H9 (cell line): Measurements from ENCODE around the gene MACROH2A1. TPM values are rescaled to one million over a fixed set of nuclear protein-coding genes. Genes with fewer than 3 reads are reported as not detected.

Experiments used
- DNase-seq: peaks from one replicate; pipeline ENCODE4 v3.0.0-alpha.2; 2017
- H2AFZ ChIP-seq: one replicate; pipeline ENCODE4 v1.6.1; 2013; ENCODE audit warnings: mild to moderate bottlenecking, low read length, control low read depth, moderate library complexity
- H2AK5ac ChIP-seq: 2 replicates; pipeline ENCODE4 v1.6.1; 2013; ENCODE audit warnings: low read length, control low read depth, mixed read lengths; ENCODE audit not compliant: insufficient read length
- H2BK120ac ChIP-seq: one replicate; pipeline ENCODE4 v1.6.1; 2013; ENCODE audit warnings: low read depth, mild to moderate bottlenecking, low read length, control low read depth, inconsistent platforms; ENCODE audit not compliant: poor library complexity, severe bottlenecking
- H2BK12ac ChIP-seq: 2 replicates; pipeline ENCODE4 v1.6.1; 2013; ENCODE audit warnings: low read length, control low read depth, mixed read lengths, low read depth; ENCODE audit not compliant: insufficient read length
- H2BK15ac ChIP-seq: 2 replicates; pipeline ENCODE4 v1.6.1; 2013; ENCODE audit warnings: low read depth, low read length, control low read depth
- H2BK20ac ChIP-seq: one replicate; pipeline ENCODE4 v1.6.1; 2013; ENCODE audit warnings: low read depth, mild to moderate bottlenecking, low read length, control low read depth, inconsistent platforms; ENCODE audit not compliant: poor library complexity, severe bottlenecking
- H2BK5ac ChIP-seq: 2 replicates; pipeline ENCODE4 v1.6.1; 2013; ENCODE audit warnings: low read length, control low read depth, mixed read lengths; ENCODE audit not compliant: insufficient read length
- H3K14ac ChIP-seq: 2 replicates; pipeline ENCODE4 v1.6.1; 2013; ENCODE audit warnings: low read length, control low read depth; ENCODE audit not compliant: insufficient read depth
- H3K18ac ChIP-seq: 2 replicates; pipeline ENCODE4 v1.6.1; 2013; ENCODE audit warnings: low read depth, mild to moderate bottlenecking, mixed read lengths, low read length, control low read depth; ENCODE audit not compliant: insufficient read length
- H3K23ac ChIP-seq: 2 replicates; pipeline ENCODE4 v1.6.1; 2013; ENCODE audit warnings: low read length, control low read depth, mixed read lengths, low read depth; ENCODE audit not compliant: insufficient read length
- H3K23me2 ChIP-seq: 2 replicates; pipeline ENCODE4 v1.6.1; 2013; ENCODE audit warnings: low read depth, mild to moderate bottlenecking, mixed read lengths, low read length, control low read depth; ENCODE audit not compliant: insufficient read length, poor library complexity, severe bottlenecking
- H3K27ac ChIP-seq: 2 replicates; pipeline ENCODE4 v1.5.1; 2013; ENCODE audit warnings: low read length, control low read depth, mixed read lengths, low read depth; ENCODE audit not compliant: insufficient read length
- H3K27me3 ChIP-seq: 2 replicates; pipeline ENCODE4 v1.6.1; 2013; ENCODE audit warnings: low read length, control low read depth, inconsistent platforms; ENCODE audit not compliant: insufficient read depth
- H3K4ac ChIP-seq: 2 replicates; pipeline ENCODE4 v1.6.1; 2013; ENCODE audit warnings: low read depth, mild to moderate bottlenecking, control low read depth, inconsistent platforms, low read length, moderate library complexity
- H3K4me1 ChIP-seq: 2 replicates; pipeline ENCODE4 v1.6.1; 2013; ENCODE audit warnings: low read length, control low read depth, inconsistent platforms; ENCODE audit not compliant: insufficient read depth
- H3K4me2 ChIP-seq: 2 replicates; pipeline ENCODE4 v1.6.1; 2013; ENCODE audit warnings: low read length, control low read depth, mixed read lengths; ENCODE audit not compliant: insufficient read length, insufficient read depth
- H3K56ac ChIP-seq: 2 replicates; pipeline ENCODE4 v1.6.1; 2013; ENCODE audit warnings: low read depth, mild to moderate bottlenecking, mixed read lengths, low read length, control low read depth; ENCODE audit not compliant: insufficient read length
- H3K79me1 ChIP-seq: 2 replicates; pipeline ENCODE4 v1.6.1; 2013; ENCODE audit warnings: low read depth, mild to moderate bottlenecking, moderate library complexity, low read length, control low read depth, inconsistent platforms; ENCODE audit not compliant: insufficient read depth, poor library complexity, severe bottlenecking
- H3K79me2 ChIP-seq: 2 replicates; pipeline ENCODE4 v1.6.1; 2013; ENCODE audit warnings: low read length, control low read depth, inconsistent platforms; ENCODE audit not compliant: insufficient read depth
- H3K9ac ChIP-seq: 2 replicates; pipeline ENCODE4 v1.6.1; 2013; ENCODE audit warnings: low read length, control low read depth, mixed read lengths; ENCODE audit not compliant: insufficient read length; ENCODE audit errors: extremely low read depth
- H3K9me3 ChIP-seq: one replicate; pipeline ENCODE4 v1.6.1; 2013; ENCODE audit warnings: low read depth, low read length, inconsistent platforms; ENCODE audit not compliant: control insufficient read depth
- H3T11ph ChIP-seq: one replicate; pipeline ENCODE4 v1.6.1; 2013; ENCODE audit warnings: mild to moderate bottlenecking, low read length, control low read depth, inconsistent platforms
- H4K20me1 ChIP-seq: one replicate; pipeline ENCODE4 v1.6.1; 2013; ENCODE audit not compliant: control insufficient read depth, insufficient read length, insufficient read depth
- H4K5ac ChIP-seq: 2 replicates; pipeline ENCODE4 v1.6.1; 2013; ENCODE audit warnings: low read depth, mild to moderate bottlenecking, mixed read lengths, low read length, control low read depth; ENCODE audit not compliant: insufficient read length
- H4K8ac ChIP-seq: replicated peaks from 2 replicates; pipeline ENCODE4 v1.6.1; 2013; ENCODE audit warnings: low read length, control low read depth, mixed read lengths, low read depth; ENCODE audit not compliant: insufficient read length
- H4K91ac ChIP-seq: 2 replicates; pipeline ENCODE4 v1.6.1; 2013; ENCODE audit warnings: low read depth, mild to moderate bottlenecking, moderate library complexity, mixed read lengths, low read length, control low read depth; ENCODE audit not compliant: insufficient read length
- H3K27ac Mint-ChIP-seq, 3 experiments: 2 replicates in 2 of 3; 3 replicates in 1 of 3; pipeline ENCODE4 v1.8.0; 2020 to 2021; ENCODE audit warnings: mixed read lengths in 3 of 3, mild to moderate bottlenecking in 1 of 3, moderate library complexity in 1 of 3
- H3K27me3 Mint-ChIP-seq: 2 replicates; pipeline ENCODE4 v1.8.0; 2021; ENCODE audit warnings: low read depth, mild to moderate bottlenecking, moderate library complexity, mixed read lengths
- H3K36me3 Mint-ChIP-seq, 3 experiments: 2 replicates in 2 of 3; 3 replicates in 1 of 3; pipeline ENCODE4 v1.8.0; 2020 to 2021; ENCODE audit warnings: low read depth in 3 of 3, mixed read lengths in 3 of 3; ENCODE audit not compliant: insufficient read depth in 1 of 3
- H3K4me1 Mint-ChIP-seq, 2 experiments: 2 replicates each; pipeline ENCODE4 v1.8.0; 2020; ENCODE audit warnings: mixed read lengths in 2 of 2
- H3K4me3 Mint-ChIP-seq, 2 experiments: 2 replicates in 1 of 2; 3 replicates in 1 of 2; pipeline ENCODE4 v1.8.0; 2020 to 2021; ENCODE audit warnings: mild to moderate bottlenecking in 2 of 2, mixed read lengths in 2 of 2, moderate library complexity in 1 of 2
- H3K9me3 Mint-ChIP-seq, 2 experiments: 2 replicates in 1 of 2; 3 replicates in 1 of 2; pipeline ENCODE4 v1.8.0; 2020; ENCODE audit warnings: mild to moderate bottlenecking in 2 of 2, mixed read lengths in 2 of 2, moderate library complexity in 1 of 2
- CTCF ChIP-seq: fragments of 200-600 bp; sonication (generic); conservative IDR thresholded peaks from 3 replicates; pipeline ENCODE4 v1.8.0; 2021; ENCODE audit warnings: antibody characterized with exemption, mild to moderate bottlenecking
- WGBS: extraction: QIAGEN DNeasy Blood & Tissue Kit; methylation state at CpG from one replicate; pipeline ENCODE4 v1.1.7; 2013; ENCODE audit warnings: missing lambda C conversion rate, low lambda C conversion rate, mixed read lengths; ENCODE audit not compliant: insufficient read length; ENCODE audit errors: extremely low coverage; 5-methylcytosine and 5-hydroxymethylcytosine counted together
- total RNA-seq: library from RNA; stranded (reverse); gene quantifications from 2 replicates; pipeline ENCODE4 v1.2.1, GENCODE V29; 2021

Gene MACROH2A1
- total RNA-seq, 1 experiment from 2014 or later, result 111 TPM

GRCh38 chr5:135347392-135347791 is 51.6 kb downstream of the MACROH2A1 start:
- Histone ChIP-seq H3T11ph (no peak overlapping the region), H2BK120ac (no peak overlapping the region), H3K4me1 (no peaks in the 10 kb centered on the region), H2BK20ac (no peak overlapping the region), H3K9me3 (no peaks in the 10 kb centered on the region), H4K5ac (no peak overlapping the region), H4K91ac (no peak overlapping the region), H3K79me1 (no peaks in the 10 kb centered on the region), H2AFZ (no peak overlapping the region), H3K4me2 (no peak overlapping the region), H2AK5ac (no peak overlapping the region), H2BK5ac (no peak overlapping the region), H3K14ac (no peak overlapping the region), H2BK15ac (no peak overlapping the region), H4K20me1 (no peaks in the 10 kb centered on the region), H3K18ac (no peak overlapping the region), H3K4ac (no peak overlapping the region), H3K27ac (no peak overlapping the region), H3K27me3 (no peaks in the 10 kb centered on the region), H2BK12ac (no peak overlapping the region), H3K23ac (no peak overlapping the region), H3K23me2 (no peaks in the 10 kb centered on the region), H4K8ac (no peak overlapping the region), H3K79me2 (no peaks in the 10 kb centered on the region), H3K9ac (no peak overlapping the region), H3K56ac (no peak overlapping the region)
- Mint-ChIP-seq H3K9me3 (no peaks in the 10 kb centered on the region), H3K27me3 (no peaks in the 10 kb centered on the region), H3K4me1 (no peaks in the 10 kb centered on the region), H3K36me3 (peaks cover 14 to 44% (median 15%) of the 10 kb centered on the region in 3 experiments), H3K4me3 (no peak overlapping the region), H3K27ac (no peak overlapping the region)
- no peak for TF ChIP-seq CTCF
- no peak for DNase-seq
- no CpG with 5 or more reads among the region's 4 CpGs for WGBS
